NCI-H2171 treated with DMSO at 0.1 percent for 48 hours (cell line): ENCODE measurements around the gene KRTAP10-11.
"Not testable (repeated sequence)": the region's sequence is repeated elsewhere in the genome, so short reads cannot be mapped to it uniquely, and the experiment has no call there.

Source experiments
- DNase-seq: peaks from one replicate; lab custom pipeline; 2025; lab: John Stamatoyannopoulos, UW

KRTAP10-11 gene

GRCh38 chr21:44639331-44639655 lies 6.9 kb upstream of the KRTAP10-11 start:
- no peak for DNase-seq

DNA sequence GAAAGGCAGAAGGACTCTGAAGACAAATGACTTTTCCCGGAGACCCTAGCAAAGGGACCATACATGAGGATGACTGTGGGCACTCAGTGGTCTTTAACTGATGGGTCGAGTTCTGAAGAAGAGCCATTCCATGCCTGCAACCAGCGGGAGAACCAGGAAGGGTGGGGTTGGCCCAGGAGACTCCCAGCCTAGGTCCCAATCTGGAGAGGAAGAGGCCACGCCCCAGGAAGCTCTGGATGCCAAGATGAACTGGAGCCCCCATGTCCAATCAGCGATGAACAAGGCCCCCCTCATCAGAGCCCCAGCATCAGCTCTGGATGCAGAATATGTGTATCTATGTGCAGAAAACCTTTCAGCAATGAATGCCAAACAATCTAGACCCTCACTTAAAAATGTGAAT lies 5.5 kb upstream of the KRTAP10-11 start:
- DNase-seq = no peak

GRCh38 chr21:44643741-44644310 lies 2.4 kb upstream of the KRTAP10-11 start:
- DNase-seq = no peak

GRCh38 chr21:44644878-44645277 lies 1.3 kb upstream of the KRTAP10-11 start:
- DNase-seq = no peak

GRCh38 chr21:44647222-44647552 lies 973 bp downstream of the KRTAP10-11 start:
- no peak for DNase-seq

- DNase-seq = no peak
These were observed 2.5 kb downstream of the KRTAP10-11 start for GRCh38 chr21:44648557-44649311.

DNA sequence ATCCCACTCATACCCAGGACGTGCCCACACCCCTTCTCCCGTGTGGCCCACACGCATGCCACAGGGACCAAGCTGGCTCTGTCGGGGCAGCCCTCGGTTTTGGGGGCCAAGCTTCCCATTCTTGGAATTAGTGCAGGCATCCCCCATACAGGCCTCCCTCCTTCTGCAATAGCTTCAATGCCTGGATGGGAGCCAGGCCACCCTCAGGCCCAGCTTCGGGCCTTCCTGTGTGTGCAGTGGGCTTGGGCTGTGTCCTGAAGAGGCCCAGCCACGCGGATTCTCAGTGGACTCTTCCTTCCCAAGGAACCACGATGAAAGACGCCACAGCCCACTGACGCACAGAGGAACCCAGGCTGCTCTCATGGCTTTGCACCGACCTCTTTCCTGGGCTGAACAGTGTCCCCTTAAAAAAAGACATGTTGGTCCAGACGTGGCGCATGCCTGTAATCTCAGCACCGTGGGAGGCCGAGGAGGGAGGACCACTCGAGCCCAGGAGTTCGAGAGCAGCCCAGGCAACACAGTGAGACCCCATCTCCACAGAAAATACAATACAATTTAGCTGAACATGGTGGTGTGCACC lies 3.4 kb downstream of the KRTAP10-11 start:
- DNase-seq = no peak

DNA sequence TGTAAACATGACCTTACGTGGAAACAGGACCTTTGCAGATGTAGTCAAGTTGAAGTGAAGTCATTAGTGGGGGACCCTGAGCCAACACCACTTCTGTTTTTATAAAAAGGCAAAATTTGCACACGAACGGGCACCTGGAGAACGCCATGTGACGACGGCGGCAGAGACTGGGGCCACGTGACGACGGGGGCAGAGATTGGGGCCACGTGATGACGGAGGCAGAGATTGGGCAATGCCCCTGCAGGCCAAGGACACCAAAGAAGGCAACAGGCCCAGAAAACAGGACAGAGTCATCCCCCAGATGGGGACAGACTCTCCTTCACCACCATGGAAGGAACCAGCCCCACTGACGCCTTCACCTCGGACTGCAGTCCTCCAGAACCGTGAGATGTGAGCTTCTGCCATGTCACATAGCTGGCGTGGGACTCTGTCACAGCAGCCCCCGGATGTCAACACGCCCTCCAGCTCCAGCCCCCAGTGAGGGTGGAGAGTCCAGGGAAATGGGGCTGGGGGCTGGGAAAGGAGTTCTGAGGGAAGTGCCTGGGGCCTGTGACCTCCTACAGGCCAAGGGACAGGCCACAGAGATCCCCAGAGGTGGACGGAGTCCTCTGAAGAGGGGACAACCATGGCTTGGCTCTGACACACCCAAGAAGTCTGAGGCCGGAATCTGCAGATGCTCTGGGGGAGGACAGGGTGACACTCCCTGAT lies 4.2 kb downstream of the KRTAP10-11 start:
- DNase-seq = no peak

GRCh38 chr21:44650973-44651675 lies 4.9 kb downstream of the KRTAP10-11 start:
- no peak for DNase-seq

- no peak for DNase-seq
These were observed 6.9 kb downstream of the KRTAP10-11 start for GRCh38 chr21:44653123-44653522.

DNA sequence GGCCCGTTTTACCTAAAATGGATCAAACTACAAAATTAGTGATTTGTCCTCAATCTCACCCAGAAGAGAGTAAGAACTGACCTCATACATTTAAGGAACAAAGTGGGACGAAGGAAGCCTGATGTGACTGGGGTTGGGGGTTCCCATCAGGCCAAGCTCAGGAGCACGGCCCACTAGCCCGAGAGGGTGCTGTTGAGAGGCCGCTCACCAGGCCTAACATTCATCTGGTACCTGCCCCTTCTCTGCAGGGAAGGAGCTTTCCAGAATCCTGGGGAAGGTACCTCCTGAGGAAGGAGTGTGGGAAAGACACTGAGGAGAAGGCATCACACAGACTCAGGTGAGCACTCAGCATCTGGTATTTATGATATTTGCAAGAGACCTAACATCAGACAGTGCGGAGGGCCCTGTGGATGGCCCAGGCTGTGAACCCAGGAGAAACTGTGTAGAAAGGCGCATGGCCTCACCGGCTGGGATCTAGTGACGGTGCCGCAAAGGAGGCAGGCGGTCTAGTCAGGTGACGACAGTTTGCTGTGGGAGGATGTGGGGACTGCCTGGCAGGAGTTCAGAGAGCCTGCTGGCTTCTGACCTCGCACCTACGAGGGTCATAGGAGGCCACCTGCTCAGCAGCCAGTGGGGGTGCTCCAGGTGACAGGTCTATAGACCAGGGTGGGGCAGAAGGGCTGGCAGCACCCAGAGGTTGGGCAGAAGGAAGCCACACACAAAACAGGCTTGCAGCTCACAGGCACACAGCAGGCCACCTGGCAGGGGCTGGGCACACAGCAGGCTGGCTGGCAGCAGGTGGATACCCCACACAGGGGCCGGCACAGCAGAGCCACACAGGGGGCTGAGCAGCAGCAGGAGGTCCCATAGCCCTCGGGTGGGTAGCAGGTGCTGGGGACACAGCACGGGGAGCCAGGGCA lies 7.7 kb downstream of the KRTAP10-11 start:
- DNase-seq = peak; percentile 25

DNA sequence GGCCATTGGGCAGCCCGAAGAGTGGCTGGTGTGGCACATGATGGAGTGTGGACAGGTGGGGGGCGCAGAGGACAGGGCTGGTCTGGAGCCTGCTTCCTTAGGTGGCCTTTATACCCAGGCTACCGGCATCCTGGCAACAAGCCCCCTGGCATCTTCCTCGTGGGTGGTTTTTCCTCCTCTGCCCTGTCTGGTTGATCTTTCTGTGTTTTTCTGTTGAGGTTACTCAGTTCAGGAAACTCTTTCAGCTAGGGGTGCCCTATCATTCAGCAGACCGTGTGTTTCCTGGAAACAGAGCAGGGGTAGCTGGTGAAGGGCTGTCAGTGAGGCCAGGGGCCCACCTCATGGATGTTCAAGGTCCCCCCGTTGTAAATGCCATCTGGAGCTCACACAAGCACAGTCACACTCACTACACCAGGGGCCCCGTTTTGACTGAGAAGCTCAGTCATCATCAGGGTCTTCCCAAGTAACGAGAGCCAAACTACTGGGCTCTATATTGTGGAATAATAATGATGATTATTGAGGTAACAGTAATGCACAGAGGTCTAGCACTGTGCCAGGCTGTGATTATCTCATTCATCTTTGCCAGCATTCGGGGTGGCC lies 8.5 kb downstream of the KRTAP10-11 start, which contains the start of gene KRTAP12-4:
Gene KRTAP12-4 (minus strand): TSS at position 84 of the 600 bp plus-strand sequence. CDS start 45 bp downstream, at position 39.
- no peak for DNase-seq

- no peak for DNase-seq
These were observed 10.7 kb downstream of the KRTAP10-11 start for GRCh38 chr21:44656868-44657267.

GRCh38 chr21:44657635-44658540 lies 11.7 kb downstream of the KRTAP10-11 start, which contains the start of gene KRTAP12-3:
Gene KRTAP12-3, plus strand, starts transcription at chr21:44657932. Its CDS starts 48 bp downstream, at chr21:44657980.
- no peak for DNase-seq

- no peak for DNase-seq
These were observed 12.3 kb downstream of the KRTAP10-11 start for GRCh38 chr21:44658541-44658910.

DNA sequence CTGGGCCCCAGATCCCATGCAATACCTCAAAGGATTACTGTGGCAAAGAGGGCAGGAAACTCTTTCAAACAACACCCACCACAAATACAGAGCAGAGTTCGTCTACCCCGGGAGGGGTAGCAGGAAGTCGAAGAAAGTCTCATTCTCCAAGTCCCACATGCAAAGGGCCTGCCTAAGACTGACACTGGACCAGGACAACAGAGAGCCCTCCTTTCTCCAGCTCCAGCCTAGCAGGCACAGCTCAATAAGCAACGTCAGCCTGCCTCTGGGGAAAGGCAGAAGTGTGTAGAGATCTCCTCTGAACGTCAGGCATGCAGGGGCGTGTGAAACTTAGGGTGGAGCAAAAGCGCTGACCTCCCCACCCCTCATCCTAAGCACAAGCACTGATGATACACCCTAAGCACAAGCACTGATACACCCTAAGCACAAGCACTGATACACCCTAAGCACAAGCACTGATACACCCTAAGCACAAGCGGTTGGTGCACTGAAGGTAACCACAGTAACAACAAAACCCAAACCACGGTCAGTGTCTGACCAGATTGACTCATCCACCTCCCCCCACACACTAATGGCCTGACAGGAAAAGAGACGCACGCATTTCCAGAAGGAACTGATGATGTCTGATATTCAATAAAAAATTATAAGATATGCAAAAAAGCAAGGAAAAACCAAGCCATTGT lies 12.8 kb downstream of the KRTAP10-11 start:
- no peak for DNase-seq

- not testable (repeated sequence) for DNase-seq
These were observed 15.4 kb downstream of the KRTAP10-11 start for GRCh38 chr21:44661567-44661966.

GRCh38 chr21:44664691-44665090 lies 18.5 kb downstream of the KRTAP10-11 start:
- no peak for DNase-seq
